GM19240 (cell line): ENCODE results near the gene TTC34.

Experiments used
- DNase-seq: peaks from one replicate; pipeline ENCODE4 v3.0.0; 2011; ENCODE audit warnings: low spot score; ENCODE audit not compliant: insufficient read length

The TTC34 gene

DNA sequence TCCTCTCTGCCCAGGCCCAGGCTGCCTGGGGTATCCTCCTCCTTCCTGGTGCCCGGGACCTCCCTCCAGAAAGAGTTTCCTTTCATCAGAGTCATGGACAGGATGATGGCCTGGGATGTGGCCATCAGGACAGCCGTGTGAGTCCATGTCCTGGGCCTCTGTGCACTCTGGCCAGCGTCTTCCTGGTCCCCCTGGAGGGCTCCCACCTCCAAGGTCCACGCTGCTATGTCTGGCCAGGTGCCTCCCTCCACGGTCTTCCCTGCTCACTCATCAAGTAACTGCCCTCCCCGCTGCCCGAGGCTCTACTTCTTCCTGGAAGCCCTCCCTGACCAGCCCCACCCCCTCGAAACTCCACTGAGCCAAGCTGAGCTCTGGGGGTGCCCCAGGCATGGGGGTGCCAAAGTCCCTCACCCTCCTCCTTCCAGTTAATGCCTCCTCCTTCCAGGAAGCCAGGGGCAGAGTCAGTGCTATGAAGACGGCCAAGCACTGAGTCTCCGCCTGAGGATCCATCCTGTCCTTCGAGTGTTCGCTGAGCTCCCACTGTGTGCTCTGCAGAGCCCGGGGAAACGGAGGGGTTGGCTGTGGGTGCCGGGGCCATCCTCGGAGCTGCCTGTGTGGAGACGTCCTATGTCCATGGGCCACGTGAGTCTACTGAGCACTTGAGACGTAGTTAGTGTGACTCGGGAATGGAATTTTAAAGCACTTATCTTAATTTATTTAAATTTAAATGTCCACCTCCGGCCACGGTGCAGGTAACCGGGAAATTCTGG is 28.5 kb upstream of the TTC34 start:
- no peak for DNase-seq

DNA sequence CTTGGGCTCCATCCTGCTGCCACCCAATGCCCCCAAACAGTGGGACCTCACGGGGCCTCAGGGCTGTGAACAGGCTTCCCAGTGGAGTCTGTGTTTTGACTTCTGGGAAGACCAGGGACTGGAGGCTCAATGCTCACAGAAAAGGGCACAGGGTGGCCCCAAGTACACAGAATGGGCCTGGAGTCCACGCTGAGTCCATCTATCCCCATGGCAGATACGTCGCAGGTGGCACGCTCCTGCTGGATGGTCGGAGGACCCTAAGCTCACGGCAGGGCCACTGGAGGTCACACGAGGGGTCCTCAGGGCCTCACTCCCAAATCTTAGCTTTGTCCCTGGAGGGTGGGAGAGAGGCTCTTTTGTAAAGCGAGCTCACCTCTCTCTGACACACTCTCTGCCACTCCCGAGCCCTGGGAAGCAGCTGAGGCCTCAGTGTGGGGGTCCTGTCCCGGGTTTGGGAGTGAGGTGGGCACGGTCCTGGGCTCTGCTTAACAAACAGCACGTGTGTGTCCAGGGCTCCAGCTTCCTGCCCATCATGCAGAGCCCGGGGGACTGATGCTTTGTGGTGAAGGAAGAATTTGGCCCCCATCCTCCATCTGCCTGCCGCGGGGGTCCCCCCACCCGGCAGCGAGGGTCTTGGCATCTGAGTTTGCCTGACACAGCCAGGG is 27.2 kb upstream of the TTC34 start:
- DNase-seq, result no peak

DNA sequence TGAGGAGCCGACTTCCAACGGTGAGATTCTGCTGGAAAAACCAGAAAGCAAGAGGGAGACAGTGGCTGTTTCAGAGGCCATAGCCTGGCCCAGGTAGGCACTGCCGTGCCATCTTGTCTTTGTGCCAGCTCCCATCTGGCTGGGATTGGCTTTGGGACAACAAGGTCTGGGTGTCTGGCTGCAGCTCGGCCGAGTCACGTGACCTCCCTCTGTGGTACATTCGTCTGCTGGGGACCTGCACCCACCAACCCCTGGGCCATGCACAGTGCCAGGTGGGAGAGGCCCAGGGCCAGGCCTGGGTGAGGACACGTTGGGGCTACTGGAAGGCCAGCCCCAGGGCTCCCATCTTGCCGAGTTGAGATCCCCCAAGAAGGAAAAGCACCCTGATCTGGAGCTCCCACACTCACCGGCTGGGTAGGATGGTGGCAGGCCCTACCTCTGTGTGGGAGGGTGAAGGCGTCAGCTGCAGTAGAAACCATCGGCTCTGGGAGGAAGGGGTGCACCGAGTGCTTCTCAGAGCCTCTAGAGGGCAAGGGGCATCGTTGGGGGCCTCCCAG is 25.3 kb upstream of the TTC34 start:
- DNase-seq, result no peak

DNA sequence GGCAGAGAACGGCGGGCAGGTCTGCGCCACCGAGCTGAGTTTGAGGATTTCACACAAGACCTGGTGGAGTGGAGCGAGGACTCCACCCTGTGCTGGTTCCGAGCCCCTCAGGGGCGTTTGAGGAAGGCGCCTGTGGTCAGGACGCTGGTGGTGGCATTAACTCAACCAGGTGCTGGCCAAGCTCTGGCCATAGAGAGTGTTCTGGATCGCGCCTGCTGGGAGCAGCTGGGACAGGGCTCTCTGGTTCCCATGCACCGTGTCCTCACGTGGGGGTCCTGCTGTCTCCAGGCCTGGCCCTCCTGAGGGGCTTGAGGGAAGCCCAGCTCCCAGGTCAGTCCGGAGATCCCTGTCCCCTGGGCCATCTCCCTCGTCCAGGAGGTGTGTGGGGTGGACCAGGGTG is 24.8 kb upstream of the TTC34 start:
- no peak for DNase-seq

DNA sequence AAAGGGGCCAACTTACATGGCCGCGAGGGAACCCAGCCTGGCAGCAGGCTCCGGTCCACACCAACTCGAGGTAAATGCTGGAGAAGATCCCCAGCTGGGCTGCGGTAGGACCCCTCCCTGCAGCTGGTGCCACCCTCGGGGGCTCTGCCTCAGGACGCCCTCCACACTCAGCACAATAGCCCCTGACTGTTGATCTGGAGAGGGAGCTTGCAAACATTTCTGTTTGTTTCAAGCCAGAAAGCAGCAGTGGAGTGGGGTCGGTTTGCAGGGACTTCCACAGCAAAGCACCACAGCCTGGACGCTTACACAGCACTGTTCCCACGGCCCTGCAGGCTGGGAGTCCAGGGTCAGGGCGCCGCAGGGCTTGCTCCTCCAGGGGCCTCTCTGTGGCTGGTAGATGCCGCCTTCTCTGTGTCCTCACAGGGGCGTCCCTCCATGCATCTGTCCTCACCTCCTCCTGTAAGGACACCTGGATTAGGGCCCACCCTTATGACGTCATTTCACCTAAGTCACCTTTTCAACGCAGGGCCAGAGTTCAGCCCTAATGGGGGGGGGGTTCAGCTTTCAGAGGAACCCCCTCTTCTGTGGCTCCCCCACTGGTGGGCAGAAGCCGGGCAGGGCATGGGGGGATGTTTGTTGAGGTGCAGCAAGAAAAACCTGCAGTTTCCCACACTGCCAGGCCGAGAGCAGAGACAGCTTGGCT is 24.1 kb upstream of the TTC34 start:
- DNase-seq, result no peak

DNA sequence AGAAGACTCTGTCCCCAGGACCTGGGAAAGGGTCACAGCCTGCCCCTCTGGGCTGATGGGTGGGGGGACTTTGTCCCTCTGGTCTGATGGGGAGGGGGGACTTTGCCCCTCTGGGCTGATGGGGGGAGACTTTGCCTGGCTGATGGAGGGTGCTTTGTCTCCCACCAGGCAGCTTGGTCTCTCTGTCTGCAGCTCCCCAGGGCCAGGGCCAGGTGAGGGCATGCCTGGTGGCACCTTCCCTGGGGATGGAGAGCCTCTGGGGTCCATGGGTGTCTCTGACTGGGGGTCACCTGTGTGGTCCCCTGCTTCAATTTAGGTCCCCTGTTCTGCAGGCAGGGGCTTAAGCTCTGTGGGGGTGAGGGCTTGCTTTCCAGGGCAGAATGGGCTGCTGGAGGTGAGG is 23.5 kb upstream of the TTC34 start:
- DNase-seq, result no peak

DNA sequence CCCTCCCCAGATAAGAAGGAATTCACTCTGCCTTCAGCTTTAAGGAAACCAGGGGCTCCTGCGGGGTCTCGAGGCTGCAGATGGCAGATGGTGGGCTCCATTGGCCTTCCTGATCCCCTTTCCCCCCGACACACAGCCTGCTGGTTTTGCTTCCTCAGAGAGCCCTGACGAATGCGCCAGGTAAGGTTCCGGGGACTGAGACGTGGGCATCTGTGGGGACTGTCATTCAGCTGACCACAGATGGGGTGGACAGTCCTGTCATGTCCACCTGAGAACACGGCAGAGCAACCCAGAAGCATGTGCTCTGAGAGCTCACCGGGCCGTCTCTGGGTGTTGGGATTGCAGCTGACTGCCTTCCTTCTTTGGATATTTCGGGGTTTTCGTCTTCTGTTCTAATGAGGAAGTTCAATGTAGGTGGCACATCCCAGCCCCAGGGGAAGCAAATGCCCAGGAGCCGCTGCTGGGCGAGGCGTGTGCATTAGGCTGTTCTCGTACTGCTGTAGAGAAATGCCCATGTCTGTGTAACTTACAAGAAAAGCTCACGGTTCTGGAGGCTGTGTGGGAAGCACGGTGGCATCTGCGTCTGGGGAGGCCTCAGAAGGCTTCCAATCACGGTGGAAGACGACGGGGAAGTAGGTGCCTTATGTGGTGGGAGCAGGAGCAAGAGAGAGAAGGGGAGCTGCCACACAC is 22.6 kb upstream of the TTC34 start:
- DNase-seq, result no peak

DNA sequence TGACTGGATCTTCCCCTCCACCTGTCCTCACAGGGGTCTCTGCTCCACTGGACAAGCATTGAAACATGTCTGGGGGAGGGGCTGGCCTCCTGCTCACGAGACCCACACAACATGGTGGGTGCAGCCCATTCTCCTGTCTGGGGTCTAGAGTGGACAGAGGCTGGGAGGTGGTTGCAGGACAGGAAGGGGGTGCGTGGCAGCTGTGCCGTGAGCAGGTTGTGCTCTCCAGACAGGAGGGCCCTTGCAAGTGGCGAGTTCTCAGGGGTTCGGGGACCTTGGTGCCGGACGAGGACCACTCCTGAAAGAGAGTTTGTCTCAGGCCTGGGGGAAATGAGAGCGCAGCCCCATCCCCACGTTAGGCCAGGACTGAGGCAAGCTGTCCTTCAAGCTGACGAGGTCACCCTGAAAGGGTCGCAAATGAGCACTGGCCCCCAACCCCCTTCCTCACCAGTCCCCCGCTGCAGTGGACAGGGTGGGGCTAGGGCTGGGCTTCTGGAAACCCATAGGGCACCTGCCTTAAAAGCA is 21.2 kb upstream of the TTC34 start:
- no peak for DNase-seq

DNA sequence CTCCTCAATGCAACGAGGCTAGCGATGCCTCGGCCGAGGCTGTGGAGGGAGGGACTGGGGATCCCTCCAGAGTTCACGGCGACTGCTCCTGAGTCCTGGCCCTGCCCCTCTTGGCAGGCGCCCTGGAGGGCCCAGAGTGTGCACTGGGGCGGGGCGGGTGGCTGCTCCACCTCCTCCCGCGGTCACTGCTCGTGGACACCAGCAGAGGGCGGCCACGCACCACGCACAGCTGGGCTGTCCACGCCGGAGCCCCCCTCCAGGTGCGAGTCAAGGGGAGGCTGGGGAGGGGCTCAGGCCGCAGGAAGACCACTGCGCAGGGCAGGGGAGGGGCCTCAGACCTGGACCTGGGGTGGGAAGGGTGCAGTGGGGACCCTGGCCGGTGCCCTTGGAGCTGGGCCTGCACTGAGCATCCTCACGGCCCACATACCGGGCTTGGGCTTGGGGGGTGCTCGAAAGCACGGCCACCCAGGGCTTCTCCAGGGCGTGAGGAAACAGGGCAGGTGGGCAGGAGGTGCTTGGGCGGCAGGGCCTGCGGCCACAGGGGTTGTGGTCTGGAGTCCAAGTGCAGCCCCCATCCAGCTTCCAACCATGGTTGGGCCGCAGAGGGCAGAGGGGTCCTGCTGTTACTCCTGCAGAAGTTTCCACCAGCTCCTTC is 20.6 kb upstream of the TTC34 start:
- no peak for DNase-seq

DNA sequence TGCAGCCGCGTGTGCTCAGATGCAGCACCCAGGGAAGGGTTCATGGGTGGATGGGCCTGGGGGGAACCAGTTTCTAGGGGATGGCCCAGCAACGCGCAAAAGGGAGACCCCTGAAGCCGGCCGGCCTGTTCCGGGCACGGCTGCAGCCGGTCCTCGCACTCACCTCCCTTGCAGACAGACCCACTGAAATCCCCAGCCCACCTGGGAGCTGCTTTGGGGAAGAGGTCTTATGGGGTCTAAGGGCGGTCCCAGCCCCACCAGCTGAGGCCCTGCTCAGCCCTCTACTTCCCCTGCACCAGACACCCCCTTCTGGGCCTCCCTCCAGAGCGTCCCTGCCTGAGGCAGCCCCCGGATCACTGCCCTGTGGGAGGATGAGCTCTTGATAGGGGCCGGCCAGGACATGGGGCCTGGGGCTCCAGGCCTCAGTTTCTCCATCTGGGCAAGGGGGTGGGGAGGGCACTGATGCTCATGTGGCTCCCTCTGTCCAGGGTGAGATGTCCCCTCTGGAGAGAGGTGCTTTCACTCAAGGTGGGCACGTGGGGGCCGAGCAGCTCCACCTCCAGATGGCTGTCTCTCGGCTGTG is 20.0 kb upstream of the TTC34 start:
- DNase-seq, result no peak

DNA sequence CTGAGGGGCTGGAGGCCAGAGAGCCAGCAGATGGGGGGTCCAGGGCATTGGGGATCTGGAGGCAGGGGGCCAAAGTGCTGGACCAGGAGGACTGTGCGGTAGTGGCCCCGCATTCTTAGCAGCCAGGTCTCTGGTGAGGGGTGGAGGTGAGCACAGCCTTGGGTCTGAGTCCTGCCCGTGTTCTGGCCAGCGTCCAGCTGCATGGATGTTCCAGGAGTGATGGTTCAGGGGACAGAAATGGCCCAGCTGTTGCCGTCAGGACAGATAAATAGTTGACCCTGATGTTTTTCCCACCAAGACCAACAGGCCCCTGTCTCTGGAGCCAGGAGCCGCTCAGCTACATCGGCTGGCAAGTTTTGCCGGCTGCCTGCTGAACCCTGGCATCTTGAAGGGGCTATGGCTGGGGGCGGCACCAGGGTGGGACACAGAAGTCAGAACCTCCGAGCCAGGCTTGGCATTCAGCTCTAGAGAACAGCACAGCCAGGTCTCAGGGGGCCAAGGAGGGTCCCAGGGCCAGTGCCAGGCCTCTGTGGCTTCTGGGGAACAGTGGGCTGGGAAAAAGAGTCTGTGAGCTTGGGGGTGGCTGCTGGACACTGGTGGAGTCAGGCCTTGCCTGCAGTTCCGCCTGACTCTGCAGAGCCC is 19.4 kb upstream of the TTC34 start:
- DNase-seq, result no peak

DNA sequence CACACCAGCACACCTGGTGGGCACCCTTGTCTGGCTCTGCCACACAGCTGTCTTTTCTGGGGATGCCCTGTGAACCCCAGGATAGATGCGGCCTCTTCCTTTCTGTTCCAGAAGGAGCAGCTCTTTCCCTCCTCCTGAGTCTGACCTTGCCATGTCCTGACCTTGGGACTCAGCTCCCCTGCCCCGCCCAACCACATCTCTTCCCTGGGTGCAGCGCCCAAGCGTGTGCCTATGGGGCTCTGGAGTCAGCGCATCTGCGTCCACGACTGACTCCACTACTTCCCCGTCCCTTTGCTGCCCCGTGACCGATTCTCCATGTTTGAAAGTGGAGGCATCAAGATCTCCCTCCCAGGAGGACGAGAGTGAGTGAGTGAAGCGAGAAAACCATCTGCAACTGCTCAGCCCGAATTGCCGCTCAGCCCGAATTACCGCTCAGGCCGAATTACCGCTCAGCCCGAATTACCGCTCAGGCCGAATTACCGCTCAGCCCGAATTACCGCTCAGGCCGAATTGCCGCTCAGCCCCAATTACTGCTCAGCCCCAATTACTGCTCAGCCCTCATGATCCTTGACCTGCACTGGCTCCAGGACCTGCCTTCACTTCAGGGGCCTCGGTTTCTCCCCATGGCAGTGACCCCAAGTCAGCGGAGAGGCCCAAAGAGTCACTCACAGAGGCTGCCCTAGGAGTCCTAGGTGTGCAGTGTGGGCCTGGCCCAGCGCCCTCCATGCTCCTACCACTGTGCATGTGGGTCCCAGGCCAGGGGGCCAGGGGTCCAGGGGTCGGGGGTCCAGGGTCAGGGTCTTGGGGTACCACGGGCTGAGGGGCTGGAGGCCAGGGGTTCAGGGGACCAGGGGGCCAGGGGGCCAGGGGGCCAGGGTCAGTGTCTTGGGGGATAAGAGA is 18.6 kb upstream of the TTC34 start:
- DNase-seq, result no peak

DNA sequence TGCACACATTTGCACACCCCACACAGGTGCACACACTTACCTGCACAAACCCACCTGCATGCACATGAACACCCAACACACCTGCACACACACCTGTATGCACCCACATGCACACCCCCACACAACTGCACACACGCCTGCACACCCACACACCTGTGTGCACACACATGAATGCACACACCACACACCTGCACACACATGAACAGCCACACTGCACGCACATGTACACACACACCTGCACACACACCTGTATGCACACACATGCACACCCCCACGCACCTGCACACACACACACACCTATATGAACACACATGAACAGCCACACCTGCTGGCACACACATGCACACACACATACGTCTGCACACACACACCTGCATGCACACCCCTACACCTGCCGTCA is 17.9 kb upstream of the TTC34 start:
- no peak for DNase-seq

DNA sequence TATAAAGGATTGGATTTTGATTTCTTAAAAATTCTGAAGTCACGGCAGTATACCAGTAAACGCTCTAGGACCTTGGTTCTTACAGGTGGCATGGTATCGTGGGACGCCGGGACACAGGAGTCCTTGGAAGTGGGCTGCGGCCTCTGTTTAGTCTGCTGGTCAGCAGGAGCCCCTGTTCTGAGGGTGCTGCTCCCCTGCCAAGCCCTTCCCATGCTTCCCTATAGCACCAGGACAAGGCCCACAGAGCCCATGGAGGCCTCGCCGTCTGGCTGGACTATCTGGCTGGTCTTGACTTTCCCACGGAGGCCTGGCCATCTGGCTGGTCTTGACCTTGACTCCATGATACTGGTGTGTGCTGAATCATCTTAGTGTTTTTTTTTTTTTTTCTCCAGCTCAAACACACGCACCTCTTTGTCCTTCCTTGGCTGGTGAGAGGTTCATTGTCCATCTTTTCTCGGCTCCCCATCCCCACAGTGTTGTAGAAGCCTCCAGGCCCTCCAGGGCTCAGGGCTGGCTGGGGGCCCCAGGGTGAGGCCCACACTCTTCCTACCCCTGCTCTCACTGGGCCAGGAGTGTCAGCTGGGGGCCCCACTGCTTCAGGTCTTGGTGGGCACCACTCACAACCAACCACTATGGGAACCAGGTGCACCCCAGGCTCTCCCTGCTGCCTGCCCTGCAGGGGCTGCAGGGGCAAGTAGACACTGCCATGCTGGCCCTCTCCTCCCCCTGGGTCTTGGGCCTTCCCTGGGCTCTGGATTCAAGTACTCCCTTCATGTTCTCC is 16.5 kb upstream of the TTC34 start:
- DNase-seq, result no peak

DNA sequence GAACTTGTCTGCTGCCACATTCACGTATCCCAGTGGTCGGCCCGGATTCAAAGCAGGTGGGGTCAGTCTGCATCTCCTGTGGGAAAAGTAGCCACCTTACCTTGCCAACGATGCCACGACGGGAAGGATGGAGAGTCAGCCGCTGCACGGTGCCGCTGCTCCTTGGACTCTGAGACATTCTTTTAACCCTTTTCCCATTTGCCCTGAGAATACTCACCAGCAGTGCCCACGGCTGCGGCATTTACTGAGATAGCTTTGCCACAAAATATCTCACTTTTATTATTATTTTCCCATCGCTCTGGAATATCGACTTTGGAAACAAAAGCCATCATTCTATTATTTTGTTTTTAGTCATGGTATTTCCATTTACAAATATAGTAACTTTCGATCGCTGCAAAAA is 15.3 kb upstream of the TTC34 start:
- no peak for DNase-seq

DNA sequence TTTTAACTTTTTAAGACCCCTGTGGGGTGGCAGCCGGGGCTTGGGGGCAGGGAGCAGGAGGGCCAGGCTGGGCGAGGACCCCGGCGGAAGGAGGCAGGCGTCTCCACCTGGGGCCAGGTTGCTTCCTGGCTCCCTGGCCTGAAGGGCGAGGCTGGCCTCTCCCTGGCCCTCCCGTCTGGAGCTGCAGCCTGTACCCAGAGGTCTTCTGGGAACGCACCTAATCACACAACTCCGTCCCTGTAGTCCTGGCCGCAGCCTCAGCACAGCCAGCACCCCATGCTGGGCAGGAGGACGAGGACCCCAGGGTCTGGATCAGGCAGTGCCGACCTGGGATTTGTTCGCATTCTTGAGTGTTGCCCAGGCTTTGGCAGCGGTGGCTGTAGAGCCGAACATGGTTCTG is 14.1 kb upstream of the TTC34 start:
- DNase-seq, result no peak

DNA sequence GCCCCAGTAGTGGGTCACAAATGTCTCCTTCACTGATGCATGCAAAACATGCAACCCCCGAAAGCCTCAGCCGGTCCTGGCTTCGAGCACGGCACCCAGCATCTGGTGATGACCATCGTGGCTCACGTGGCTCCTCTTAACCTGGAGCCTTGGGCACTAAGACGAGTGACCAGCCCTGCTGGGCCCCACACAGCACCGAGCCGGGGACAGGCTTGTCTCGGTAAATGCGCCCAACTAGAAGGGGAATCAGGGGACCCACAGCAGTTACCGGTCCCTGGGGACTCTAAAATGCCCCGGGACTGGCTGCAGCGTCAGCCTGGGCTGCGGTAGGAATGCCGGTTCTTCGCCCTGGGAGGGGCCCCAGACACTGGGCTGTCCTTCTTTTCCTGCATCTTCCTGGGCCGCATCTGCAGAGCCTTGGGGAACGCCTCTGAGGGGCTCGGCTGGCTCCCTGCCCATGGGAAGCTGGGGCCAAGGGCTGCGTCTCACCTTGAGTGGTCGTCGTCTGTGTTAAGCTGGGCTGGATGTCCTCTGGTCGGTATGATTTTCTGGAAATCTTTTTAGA is 13.1 kb upstream of the TTC34 start:
- no peak for DNase-seq
